Neural crest cell (in vitro differentiated cells): Measurements from ENCODE around the gene MRPL27. TPM values are rescaled to one million over a fixed set of nuclear protein-coding genes. Genes with fewer than 3 reads are reported as not detected.

Experiments
- DNase-seq: peaks from one replicate; pipeline ENCODE4 v3.0.0; 2021; ENCODE audit warnings: low read depth, mixed read lengths, low spot score
- H3K27ac Mint-ChIP-seq: one replicate; pipeline ENCODE4 v1.8.0; 2021; ENCODE audit warnings: mild to moderate bottlenecking, mixed read lengths; ENCODE audit not compliant: unreplicated experiment
- H3K27me3 Mint-ChIP-seq: 2 replicates; pipeline ENCODE4 v1.8.0; 2021; ENCODE audit warnings: low read depth, mild to moderate bottlenecking, mixed read lengths
- H3K36me3 Mint-ChIP-seq: 2 replicates; pipeline ENCODE4 v1.8.0; 2021; ENCODE audit warnings: low read depth, mild to moderate bottlenecking, mixed read lengths
- H3K4me1 Mint-ChIP-seq: 2 replicates; pipeline ENCODE4 v1.8.0; 2021; ENCODE audit warnings: mixed read lengths
- H3K4me3 Mint-ChIP-seq: one replicate; pipeline ENCODE4 v1.8.0; 2021; ENCODE audit warnings: mild to moderate bottlenecking, mixed read lengths
- H3K9me3 Mint-ChIP-seq: 2 replicates; pipeline ENCODE4 v1.8.0; 2021; ENCODE audit warnings: mixed read lengths
- CTCF ChIP-seq: fragments of 200-600 bp; sonication (generic); conservative IDR thresholded peaks from 2 replicates; pipeline ENCODE4 v1.5.0; 2021; ENCODE audit warnings: antibody characterized with exemption, mild to moderate bottlenecking
- total RNA-seq: library from RNA; stranded (reverse); gene quantifications from 2 replicates; pipeline ENCODE4 v1.2.1, GENCODE V29; 2021

MRPL27 gene
- total RNA-seq, 1 donor from 2014 or later = 72.2 TPM

GRCh38 chr17:50356892-50357510 lies 16.0 kb downstream of the MRPL27 start:
- no peaks in the 10 kb centered on the region for H3K9me3 Mint-ChIP-seq
- H3K27me3 Mint-ChIP-seq = no peaks in the 10 kb centered on the region
- H3K27ac Mint-ChIP-seq = no peak overlapping the region
- no peak for DNase-seq
- peaks cover 2% of the 10 kb centered on the region for H3K36me3 Mint-ChIP-seq
- H3K4me3 Mint-ChIP-seq = no peak overlapping the region
- H3K4me1 Mint-ChIP-seq = peaks cover 3% of the 10 kb centered on the region
- TF ChIP-seq CTCF = no peak

DNA sequence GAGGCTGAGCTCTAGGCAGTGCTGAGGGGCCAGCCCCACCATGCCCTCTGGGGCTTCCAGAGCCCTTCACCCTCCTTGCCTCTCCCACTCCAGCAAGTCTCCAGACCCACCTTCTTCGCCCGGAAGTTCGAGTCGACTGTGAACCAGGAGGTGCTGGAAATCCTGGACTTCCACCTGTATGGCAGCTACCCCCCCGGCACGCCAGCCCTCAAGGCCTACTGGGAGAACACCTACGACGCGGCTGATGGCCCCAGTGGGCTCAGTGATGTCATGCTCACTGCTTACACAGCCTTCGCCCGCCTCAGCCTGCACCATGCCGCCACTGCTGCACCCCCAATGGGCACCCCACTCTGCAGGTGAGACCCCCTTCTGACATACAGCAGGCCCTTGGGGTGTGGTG lies 16.6 kb downstream of the MRPL27 start:
- Mint-ChIP-seq H3K27me3 (no peaks in the 10 kb centered on the region), H3K4me3 (no peak overlapping the region), H3K36me3 (peaks cover 7% of the 10 kb centered on the region), H3K27ac (no peak overlapping the region), H3K4me1 (no peaks in the 10 kb centered on the region), H3K9me3 (no peaks in the 10 kb centered on the region)
- TF ChIP-seq CTCF = no peak
- DNase-seq = no peak

- Mint-ChIP-seq H3K36me3 (peaks cover 7% of the 10 kb centered on the region), H3K9me3 (no peaks in the 10 kb centered on the region), H3K4me3 (no peak overlapping the region), H3K27ac (no peak overlapping the region), H3K4me1 (no peaks in the 10 kb centered on the region), H3K27me3 (no peaks in the 10 kb centered on the region)
- no peak for TF ChIP-seq CTCF
- DNase-seq = no peak
Measured at GRCh38 chr17:50355701-50356341, 17.2 kb downstream of the MRPL27 start.

DNA sequence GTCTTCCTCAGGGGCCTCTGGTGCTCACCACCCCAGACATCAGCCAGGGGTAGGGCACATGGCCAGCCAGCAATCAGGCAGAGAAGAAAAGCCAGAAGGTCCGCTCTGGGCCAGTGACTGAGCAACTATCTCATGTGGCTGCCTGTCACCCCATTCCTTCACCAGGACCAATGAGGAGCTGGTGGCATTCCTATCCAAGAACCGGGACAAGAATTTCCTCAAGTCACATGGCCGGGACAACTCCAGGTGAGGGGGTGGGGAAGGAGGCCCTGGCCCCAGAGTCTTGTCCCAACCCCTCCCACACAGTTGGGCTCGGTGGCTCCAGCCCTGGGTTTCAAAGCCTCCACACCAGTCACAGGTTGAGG lies 17.7 kb downstream of the MRPL27 start:
- peaks cover 7% of the 10 kb centered on the region for H3K36me3 Mint-ChIP-seq
- no peak overlapping the region for H3K4me3 Mint-ChIP-seq

DNA sequence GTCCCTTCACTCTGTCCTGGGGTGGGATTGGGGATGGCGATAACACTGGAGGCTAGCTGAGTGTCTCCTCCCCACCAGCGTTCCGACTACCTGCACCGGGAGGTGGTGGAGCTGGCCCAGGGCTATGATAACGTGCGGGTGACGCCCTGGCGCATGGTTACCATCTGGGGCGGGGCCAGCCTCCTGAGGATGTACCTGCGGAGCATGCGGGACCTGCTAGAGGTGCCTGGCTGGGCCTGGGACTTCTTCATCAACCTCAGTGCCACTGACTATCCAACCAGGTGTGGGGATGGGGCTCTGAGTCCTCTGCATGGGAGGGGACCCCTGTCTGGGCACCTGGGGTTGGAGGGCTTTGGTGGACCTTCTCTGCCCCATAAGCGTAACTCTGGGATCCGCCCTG lies 18.2 kb downstream of the MRPL27 start:
- no peak for TF ChIP-seq CTCF
- Mint-ChIP-seq H3K9me3 (no peaks in the 10 kb centered on the region), H3K27ac (no peak overlapping the region), H3K27me3 (no peaks in the 10 kb centered on the region), H3K36me3 (peaks cover 7% of the 10 kb centered on the region), H3K4me3 (no peak overlapping the region), H3K4me1 (no peaks in the 10 kb centered on the region)
- no peak for DNase-seq

More for the DNA sequence above, 17.7 kb downstream of the MRPL27 start:
- DNase-seq = no peak
- Mint-ChIP-seq H3K27ac (no peak overlapping the region), H3K9me3 (no peaks in the 10 kb centered on the region), H3K4me1 (no peaks in the 10 kb centered on the region), H3K27me3 (no peaks in the 10 kb centered on the region)
- no peak for TF ChIP-seq CTCF
